ENCODE measurements around the gene PDZRN4.

PDZRN4 gene

GRCh38 chr12:41225179-41225578 lies 37.1 kb downstream of the PDZRN4 start:
- H3K27ac ChIP-seq (ENCODE audit: low read depth, low read length), result no peak overlapping the region
- TF ChIP-seq CTCF (IDR thresholded peaks at IDR 0.05; ENCODE audit: insufficient read depth, low read length, poor library complexity, severe bottlenecking) (no peak), EZH2phosphoT487 (conservative IDR thresholded peaks at IDR 0.05; ENCODE audit: low read length) (no peak)
- no peak overlapping the region for H3K4me3 ChIP-seq (ENCODE audit: insufficient read depth, low read length, poor library complexity, severe bottlenecking)
- H3K36me3 ChIP-seq (ENCODE audit: low read length), result no peaks in the 10 kb centered on the region
- H2AFZ ChIP-seq (ENCODE audit: low read depth, low read length, severe bottlenecking), result no peak overlapping the region
- H3K27me3 ChIP-seq (ENCODE audit: low read length), result no peaks in the 10 kb centered on the region
- no peaks in the 10 kb centered on the region for H4K20me1 ChIP-seq (ENCODE audit: low read depth, low read length)
- no peaks in the 10 kb centered on the region for H3K9me3 ChIP-seq (ENCODE audit: insufficient read depth, low read length)
- H3K9ac ChIP-seq (ENCODE audit: low read length), result no peak overlapping the region
- H3F3A ChIP-seq (ENCODE audit: insufficient read depth), result no peaks in the 10 kb centered on the region
- no peaks in the 10 kb centered on the region for H3K79me2 ChIP-seq (ENCODE audit: insufficient read depth, low read length)
- no peaks in the 10 kb centered on the region for H3K9me2 ChIP-seq (replicated peaks; ENCODE audit: insufficient read depth, low read length)
- no peak overlapping the region for H3K4me2 ChIP-seq (ENCODE audit: low read depth, low read length, poor library complexity, severe bottlenecking)

GRCh38 chr12:41228066-41228820 lies 40.1 kb downstream of the PDZRN4 start:
- Histone ChIP-seq H3K9me3 (ENCODE audit: insufficient read depth, low read length) (no peaks in the 10 kb centered on the region), H3K4me2 (ENCODE audit: low read depth, low read length, poor library complexity, severe bottlenecking) (no peak overlapping the region), H3K27me3 (ENCODE audit: low read length) (no peaks in the 10 kb centered on the region), H3K36me3 (ENCODE audit: low read length) (no peaks in the 10 kb centered on the region), H3K4me3 (ENCODE audit: insufficient read depth, low read length, poor library complexity, severe bottlenecking) (no peak overlapping the region), H3K9ac (ENCODE audit: low read length) (no peak overlapping the region), H3F3A (ENCODE audit: insufficient read depth) (no peaks in the 10 kb centered on the region), H2AFZ (ENCODE audit: low read depth, low read length, severe bottlenecking) (no peak overlapping the region), H3K79me2 (ENCODE audit: insufficient read depth, low read length) (no peaks in the 10 kb centered on the region), H3K9me2 (replicated peaks; ENCODE audit: insufficient read depth, low read length) (0 out of 2 replicates have a peak, but pooled peaks cover 3% of the 10 kb centered on the region), H4K20me1 (ENCODE audit: low read depth, low read length) (no peaks in the 10 kb centered on the region), H3K27ac (ENCODE audit: low read depth, low read length) (no peak overlapping the region)
- no peak for TF ChIP-seq EZH2phosphoT487 (conservative IDR thresholded peaks at IDR 0.05; ENCODE audit: low read length)
- no peak for TF ChIP-seq CTCF (IDR thresholded peaks at IDR 0.05; ENCODE audit: insufficient read depth, low read length, poor library complexity, severe bottlenecking)

GRCh38 chr12:41230756-41231155 lies 42.6 kb downstream of the PDZRN4 start:
- Histone ChIP-seq H3K79me2 (ENCODE audit: insufficient read depth, low read length) (no peaks in the 10 kb centered on the region), H3K4me2 (ENCODE audit: low read depth, low read length, poor library complexity, severe bottlenecking) (no peak overlapping the region), H3K4me3 (ENCODE audit: insufficient read depth, low read length, poor library complexity, severe bottlenecking) (no peak overlapping the region), H3K27ac (ENCODE audit: low read depth, low read length) (no peak overlapping the region), H3K27me3 (ENCODE audit: low read length) (no peaks in the 10 kb centered on the region), H4K20me1 (ENCODE audit: low read depth, low read length) (no peaks in the 10 kb centered on the region), H3F3A (ENCODE audit: insufficient read depth) (no peaks in the 10 kb centered on the region), H3K36me3 (ENCODE audit: low read length) (no peaks in the 10 kb centered on the region), H3K9me2 (replicated peaks; ENCODE audit: insufficient read depth, low read length) (0 out of 2 replicates have a peak, but pooled peaks cover 3% of the 10 kb centered on the region), H3K9ac (ENCODE audit: low read length) (no peak overlapping the region), H3K9me3 (ENCODE audit: insufficient read depth, low read length) (no peaks in the 10 kb centered on the region), H2AFZ (ENCODE audit: low read depth, low read length, severe bottlenecking) (no peak overlapping the region)
- TF ChIP-seq EZH2phosphoT487 (conservative IDR thresholded peaks at IDR 0.05; ENCODE audit: low read length), result no peak
- no peak for TF ChIP-seq CTCF (IDR thresholded peaks at IDR 0.05; ENCODE audit: insufficient read depth, low read length, poor library complexity, severe bottlenecking)
